Panc1 (cell line): ENCODE measurements around the gene ALDH9A1. TPM values are rescaled to one million over a fixed set of nuclear protein-coding genes. Genes with fewer than 3 reads are reported as not detected.

Experiments used
- ATAC-seq: fragments of 200-7000 bp; cut with Tn5 transposase; 2 replicates; pipeline ENCODE4 v1.9.1; 2020; ENCODE audit warnings: mild to moderate bottlenecking, moderate library complexity
- BruUV-seq: library from RNA; stranded (reverse); fragments of 400-500 nt; replicated peaks from 2 replicates; lab custom pipeline; 2021; lab: Mats Ljungman, UMichigan
- CTCF ChIA-PET: fragments of 300-600 bp; sonication (Branson Sonifier 250); formaldehyde crosslinking; loops from one replicate; lab custom pipeline; 2022; ENCODE audit warnings: antibody characterized with exemption; lab: Charles Lee
- POLR2A ChIA-PET: fragments of 300-600 bp; sonication (Branson Sonifier 250); formaldehyde crosslinking; loops from one replicate; lab custom pipeline; 2022; ENCODE audit warnings: antibody characterized with exemption; lab: Charles Lee
- DNase-seq: peaks from one replicate; pipeline ENCODE4 v3.0.0-alpha.2; 2010; ENCODE audit warnings: low read depth, low spot score
- H3K27ac ChIP-seq: 2 replicates; pipeline ENCODE4 v1.5.1; 2011; ENCODE audit warnings: mild to moderate bottlenecking, low read length, inconsistent platforms
- H3K27me3 ChIP-seq: fragments of 200-500 bp; sonication (Bioruptor generic); 2 replicates; pipeline ENCODE4 v1.6.0; 2014; ENCODE audit warnings: low read length, inconsistent platforms; ENCODE audit not compliant: control insufficient read depth, insufficient read depth
- H3K36me3 ChIP-seq: fragments of 200-500 bp; sonication (Bioruptor generic); 2 replicates; pipeline ENCODE4 v1.5.1; 2014; ENCODE audit warnings: inconsistent platforms, mild to moderate bottlenecking, low read length, moderate library complexity; ENCODE audit not compliant: control insufficient read depth, insufficient read depth
- H3K4me1 ChIP-seq: 2 replicates; pipeline ENCODE4 v1.5.1; 2011; ENCODE audit warnings: inconsistent platforms, mild to moderate bottlenecking, low read length, moderate library complexity; ENCODE audit not compliant: control insufficient read depth, insufficient read depth
- H3K4me3 ChIP-seq, 2 experiments: 2 replicates each; pipeline ENCODE4 v1.5.1; 2011 to 2012; ENCODE audit warnings: low read depth in 2 of 2, low read length in 2 of 2, mild to moderate bottlenecking in 2 of 2, inconsistent platforms in 1 of 2, moderate library complexity in 1 of 2
- H3K9me3 ChIP-seq: fragments of 200-500 bp; sonication (Bioruptor generic); 2 replicates; pipeline ENCODE4 v1.5.1; 2014; ENCODE audit warnings: low read depth, mild to moderate bottlenecking, inconsistent platforms, low read length, moderate library complexity; ENCODE audit not compliant: control insufficient read depth, insufficient read depth
- CTCF ChIP-seq: fragments of 450-650 bp; IDR thresholded peaks from 2 replicates; pipeline ENCODE4 v1.5.1; 2017; ENCODE audit warnings: mild to moderate bottlenecking
- POLR2AphosphoS5 ChIP-seq: IDR thresholded peaks from 2 replicates; pipeline ENCODE4 v1.6.1; 2012; ENCODE audit warnings: mild to moderate bottlenecking, low read depth, low read length, moderate library complexity
- REST ChIP-seq, 2 experiments: IDR thresholded peaks; 2 replicates each; pipeline ENCODE4 v1.6.1; 2011 to 2012; ENCODE audit warnings: low read depth in 2 of 2, control low read depth in 1 of 2, low read length in 1 of 2, mild to moderate bottlenecking in 1 of 2, moderate library complexity in 1 of 2; ENCODE audit not compliant: insufficient read depth in 1 of 2
- SIN3A ChIP-seq: IDR thresholded peaks from 2 replicates; pipeline ENCODE4 v1.6.1; 2012; ENCODE audit warnings: low read depth, mild to moderate bottlenecking, low read length, moderate library complexity, borderline replicate concordance; ENCODE audit not compliant: insufficient read depth
- TCF7L2 ChIP-seq: IDR thresholded peaks from 2 replicates; pipeline ENCODE4 v1.6.1; 2011; ENCODE audit warnings: mild to moderate bottlenecking, low read depth, low read length, inconsistent platforms
- in situ Hi-C: cut with HindIII; loops from 2 replicates; pipeline ENCODE4 v1.10.0; 2016; ENCODE audit warnings: low sequenced_read_pairs, low pct_unique_long_range_greater_than_20kb
- intact Hi-C: fragments of 100-400 bp; cut with micrococcal nuclease; formaldehyde crosslinking; loops from one replicate; pipeline ENCODE4 v1.10.0; 2022; ENCODE audit not compliant: unreplicated experiment
- total RNA-seq: library from RNA; stranded (reverse); gene quantifications from one replicate; pipeline ENCODE4 v1.2.1, GENCODE V29; 2021; ENCODE audit not compliant: unreplicated experiment

ALDH9A1 gene
- total RNA-seq, 1 experiment from 2014 or later = 30.3 TPM

- Histone ChIP-seq H3K27ac (no peak overlapping the region), H3K9me3 (no peaks in the 10 kb centered on the region), H3K4me3 (no peak overlapping the region), H3K27me3 (no peaks in the 10 kb centered on the region), H3K4me1 (peaks cover 13% of the 10 kb centered on the region), H3K36me3 (no peaks in the 10 kb centered on the region)
- ATAC-seq = no peak
- intact Hi-C loops = no loop called here
- BruUV-seq = no TSS peak
- no peak for DNase-seq
- TF ChIP-seq SIN3A = no peak
- no peak for TF ChIP-seq POLR2AphosphoS5
- no peak for TF ChIP-seq TCF7L2
- no peak for TF ChIP-seq REST (IDR thresholded peaks at IDR 0.05; ENCODE audit: insufficient read depth in 1 of 2, low read depth in 2 of 2, low read length in 1 of 2)
- no peak for TF ChIP-seq CTCF
- in situ Hi-C loops = no loop called here
- POLR2A ChIA-PET = interaction anchor here (0.6 kb wide), 1 partner anchor 72 kb away, joined by 8 read pairs; no protein-coding TSS in a partner anchor
- CTCF ChIA-PET = no interaction called here
Measured at GRCh38 chr1:165637427-165637826, 60.9 kb downstream of the ALDH9A1 start.

- DNase-seq = no peak
- in situ Hi-C loops (no loop called here), intact Hi-C loops (no loop called here)
- ChIA-PET CTCF (no interaction called here), POLR2A (no interaction called here)
- Histone ChIP-seq H3K9me3 (no peaks in the 10 kb centered on the region), H3K27me3 (no peaks in the 10 kb centered on the region), H3K4me3 (no peak overlapping the region), H3K27ac (no peak overlapping the region), H3K4me1 (peaks cover 17% of the 10 kb centered on the region), H3K36me3 (peaks cover 3% of the 10 kb centered on the region; the same call in 1 of the 2 replicates)
- TF ChIP-seq SIN3A (no peak), TCF7L2 (no peak), POLR2AphosphoS5 (no peak), CTCF (no peak), REST (IDR thresholded peaks at IDR 0.05; ENCODE audit: insufficient read depth in 1 of 2, low read depth in 2 of 2, low read length in 1 of 2) (no peak)
- no TSS peak for BruUV-seq
- ATAC-seq = no peak
Measured at GRCh38 chr1:165635823-165636222, 62.5 kb downstream of the ALDH9A1 start.
